ENCODE measurements around the gene SEMA6D. TPM values are rescaled to one million over a fixed set of nuclear protein-coding genes. Genes with fewer than 3 reads are reported as not detected.
"Not testable (repeated sequence)": the region's sequence is repeated elsewhere in the genome, so short reads cannot be mapped to it uniquely, and the experiment has no call there.

SEMA6D gene
- total and polyA plus RNA-seq, 5 donors = 6.5 to 28.3 (median 20.7) TPM

- Histone ChIP-seq H3K4me1 (ENCODE audit: control insufficient read depth, insufficient read depth, low read length) (peaks cover 9% of the 10 kb centered on the region), H3K27me3 (ENCODE audit: control insufficient read depth, insufficient read depth) (no peaks in the 10 kb centered on the region), H3K27ac (ENCODE audit: low read length) (peak overlapping the region; percentile 20), H3K9me3 (ENCODE audit: control insufficient read depth, low read length) (no peaks in the 10 kb centered on the region), H3K4me3 (ENCODE audit: low read length) (no peak overlapping the region)
- intact Hi-C loops (cut with DNase I) = no loop called here
- ATAC-seq (no peak), DNase-seq (no peak)
- WGBS = 88% methylated on average over 6 of the region's 6 CpGs
Measured at GRCh38 chr15:47728886-47729285, 11.6 kb downstream of the SEMA6D start.

GRCh38 chr15:47731230-47731629, 13.9 kb downstream of the SEMA6D start:
- Histone ChIP-seq H3K4me3 (ENCODE audit: low read length) (no peak overlapping the region), H3K27ac (ENCODE audit: low read length) (peak overlapping the region; percentile 34), H3K4me1 (ENCODE audit: control insufficient read depth, insufficient read depth, low read length) (peaks cover 8% of the 10 kb centered on the region), H3K9me3 (ENCODE audit: control insufficient read depth, low read length) (no peaks in the 10 kb centered on the region), H3K27me3 (ENCODE audit: control insufficient read depth, insufficient read depth) (no peaks in the 10 kb centered on the region)
- ATAC-seq (peak in 1 of 2 donors; percentile 23), DNase-seq (no peak)
- intact Hi-C loops (cut with DNase I) = no loop called here
- WGBS = 78% methylated on average over 3 of the region's 3 CpGs

- WGBS = 100% methylated on average over 1 of the region's 1 CpG
- H3K4me3 ChIP-seq (ENCODE audit: low read length) = no peak overlapping the region
- H3K9me3 ChIP-seq (ENCODE audit: control insufficient read depth, low read length) = no peaks in the 10 kb centered on the region
- intact Hi-C loops (cut with DNase I) = no loop called here
- H3K27ac ChIP-seq (ENCODE audit: low read length) = no peak overlapping the region
- no peak for ATAC-seq
- peaks cover 3% of the 10 kb centered on the region for H3K4me1 ChIP-seq (ENCODE audit: control insufficient read depth, insufficient read depth, low read length)
- H3K27me3 ChIP-seq (ENCODE audit: control insufficient read depth, insufficient read depth) = no peaks in the 10 kb centered on the region
- DNase-seq = no peak
Measured at GRCh38 chr15:47732248-47732647, 14.9 kb downstream of the SEMA6D start.

- ATAC-seq = no peak
- WGBS = 85% methylated on average over 2 of the region's 2 CpGs
- H3K4me1 ChIP-seq (ENCODE audit: control insufficient read depth, insufficient read depth, low read length) = peaks cover 2% of the 10 kb centered on the region
- H3K27me3 ChIP-seq (ENCODE audit: control insufficient read depth, insufficient read depth) = no peaks in the 10 kb centered on the region
- intact Hi-C loops (cut with DNase I) = no loop called here
- no peak overlapping the region for H3K27ac ChIP-seq (ENCODE audit: low read length)
- no peak for DNase-seq
- H3K9me3 ChIP-seq (ENCODE audit: control insufficient read depth, low read length) = no peaks in the 10 kb centered on the region
- H3K4me3 ChIP-seq (ENCODE audit: low read length) = no peak overlapping the region
Measured at GRCh38 chr15:47733085-47733484, 15.8 kb downstream of the SEMA6D start.

- ATAC-seq = peak in 1 of 2 donors; percentile 18
- no peaks in the 10 kb centered on the region for H3K27me3 ChIP-seq (ENCODE audit: control insufficient read depth, insufficient read depth)
- 30% methylated on average over 3 of the region's 3 CpGs for WGBS
- peak overlapping the region; percentile 57 for H3K27ac ChIP-seq (ENCODE audit: low read length)
- no peak overlapping the region for H3K4me3 ChIP-seq (ENCODE audit: low read length)
- peaks cover 2% of the 10 kb centered on the region for H3K4me1 ChIP-seq (ENCODE audit: control insufficient read depth, insufficient read depth, low read length)
- H3K9me3 ChIP-seq (ENCODE audit: control insufficient read depth, low read length) = no peaks in the 10 kb centered on the region
- intact Hi-C loops (cut with DNase I) = no loop called here
- no peak for DNase-seq
Measured at GRCh38 chr15:47736143-47736786, 19.0 kb downstream of the SEMA6D start.

GRCh38 chr15:47737477-47737876, 20.2 kb downstream of the SEMA6D start:
- 75% methylated on average over 2 of the region's 2 CpGs for WGBS
- intact Hi-C loops (cut with DNase I) = no loop called here
- Histone ChIP-seq H3K9me3 (ENCODE audit: control insufficient read depth, low read length) (no peaks in the 10 kb centered on the region), H3K4me1 (ENCODE audit: control insufficient read depth, insufficient read depth, low read length) (peaks cover 5% of the 10 kb centered on the region), H3K27me3 (ENCODE audit: control insufficient read depth, insufficient read depth) (no peaks in the 10 kb centered on the region), H3K4me3 (ENCODE audit: low read length) (no peak overlapping the region), H3K27ac (ENCODE audit: low read length) (no peak overlapping the region)
- DNase-seq (no peak), ATAC-seq (no peak)

GRCh38 chr15:47738144-47738825, 21.0 kb downstream of the SEMA6D start:
- H3K27ac ChIP-seq (ENCODE audit: low read length) = peak overlapping the region; percentile 26
- H3K27me3 ChIP-seq (ENCODE audit: control insufficient read depth, insufficient read depth); ATAC-seq; H3K4me3 ChIP-seq (ENCODE audit: low read length); DNase-seq; intact Hi-C loops (cut with DNase I); H3K9me3 ChIP-seq (ENCODE audit: control insufficient read depth, low read length); H3K4me1 ChIP-seq (ENCODE audit: control insufficient read depth, insufficient read depth, low read length): not testable (repeated sequence)
- whole genome bisulfite sequencing = 73% methylated on average over 4 of the region's 4 CpGs

- peaks cover 7% of the 10 kb centered on the region for H3K4me1 ChIP-seq (ENCODE audit: control insufficient read depth, insufficient read depth, low read length)
- no peaks in the 10 kb centered on the region for H3K27me3 ChIP-seq (ENCODE audit: control insufficient read depth, insufficient read depth)
- DNase-seq = no peak
- no peak for ATAC-seq
- no peaks in the 10 kb centered on the region for H3K9me3 ChIP-seq (ENCODE audit: control insufficient read depth, low read length)
- WGBS = 93% methylated on average over 4 of the region's 4 CpGs
- H3K27ac ChIP-seq (ENCODE audit: low read length) = no peak overlapping the region
- intact Hi-C loops (cut with DNase I) = no loop called here
- no peak overlapping the region for H3K4me3 ChIP-seq (ENCODE audit: low read length)
Measured at GRCh38 chr15:47741082-47741481, 23.8 kb downstream of the SEMA6D start.

GRCh38 chr15:47741907-47742306, 24.6 kb downstream of the SEMA6D start:
- ATAC-seq (no peak), DNase-seq (no peak)
- intact Hi-C loops (cut with DNase I) = no loop called here
- peaks cover 11% of the 10 kb centered on the region for H3K4me1 ChIP-seq (ENCODE audit: control insufficient read depth, insufficient read depth, low read length)
- no peak overlapping the region for H3K27ac ChIP-seq (ENCODE audit: low read length)
- no peaks in the 10 kb centered on the region for H3K27me3 ChIP-seq (ENCODE audit: control insufficient read depth, insufficient read depth)
- no peak overlapping the region for H3K4me3 ChIP-seq (ENCODE audit: low read length)
- no peaks in the 10 kb centered on the region for H3K9me3 ChIP-seq (ENCODE audit: control insufficient read depth, low read length)
- 81% methylated on average over 5 of the region's 5 CpGs for WGBS

GRCh38 chr15:47742334-47742733, 25.0 kb downstream of the SEMA6D start:
- Histone ChIP-seq H3K4me3 (ENCODE audit: low read length) (no peak overlapping the region), H3K27ac (ENCODE audit: low read length) (peak overlapping the region; percentile 6), H3K4me1 (ENCODE audit: control insufficient read depth, insufficient read depth, low read length) (peaks cover 11% of the 10 kb centered on the region), H3K9me3 (ENCODE audit: control insufficient read depth, low read length) (no peaks in the 10 kb centered on the region), H3K27me3 (ENCODE audit: control insufficient read depth, insufficient read depth) (no peaks in the 10 kb centered on the region)
- ATAC-seq = peak; percentile 24 to 63
- 58% methylated on average over 5 of the region's 5 CpGs for WGBS
- intact Hi-C loops (cut with DNase I) = no loop called here
- DNase-seq = no peak

- H3K4me1 ChIP-seq (ENCODE audit: control insufficient read depth, insufficient read depth, low read length) = peaks cover 11% of the 10 kb centered on the region
Measured at GRCh38 chr15:47742742-47743141, 25.4 kb downstream of the SEMA6D start.

More at GRCh38 chr15:47742742-47743141, 25.4 kb downstream of the SEMA6D start:
- Histone ChIP-seq H3K27ac (ENCODE audit: low read length) (no peak overlapping the region), H3K27me3 (ENCODE audit: control insufficient read depth, insufficient read depth) (no peaks in the 10 kb centered on the region), H3K4me3 (ENCODE audit: low read length) (no peak overlapping the region), H3K9me3 (ENCODE audit: control insufficient read depth, low read length) (no peaks in the 10 kb centered on the region)
- 67% methylated on average over 2 of the region's 2 CpGs for WGBS
- intact Hi-C loops (cut with DNase I) = no loop called here
- DNase-seq = no peak
- peak in 1 of 2 donors; percentile 20 for ATAC-seq
